ENCODE measurements around the gene TELO2.
A peak's percentile ranks its signal among the peaks of the same experiment; 100 is the strongest.
"Not testable (repeated sequence)": the region's sequence is repeated elsewhere in the genome, so short reads cannot be mapped to it uniquely, and the experiment has no call there.

Gene TELO2

GRCh38 chr16:1475552-1476114, 17.5 kb upstream of the TELO2 start:
- DNase-seq (ENCODE audit: low spot score), result no peak

GRCh38 chr16:1477033-1477432, 16.1 kb upstream of the TELO2 start:
- no peak for DNase-seq (ENCODE audit: low spot score)

- not testable (repeated sequence) for DNase-seq (ENCODE audit: low spot score)
These were observed 14.2 kb upstream of the TELO2 start for GRCh38 chr16:1478937-1479336.

GRCh38 chr16:1481906-1482835, 11.0 kb upstream of the TELO2 start:
- no peak for DNase-seq (ENCODE audit: low spot score)

- no peak for DNase-seq (ENCODE audit: low spot score)
These were observed 7.2 kb upstream of the TELO2 start for GRCh38 chr16:1485847-1486496.

GRCh38 chr16:1486551-1487390, 6.4 kb upstream of the TELO2 start:
- DNase-seq (ENCODE audit: low spot score), result no peak

GRCh38 chr16:1487395-1488053, 5.6 kb upstream of the TELO2 start:
- no peak for DNase-seq (ENCODE audit: low spot score)

GRCh38 chr16:1488054-1488601, 5.0 kb upstream of the TELO2 start:
- no peak for DNase-seq (ENCODE audit: low spot score)

GRCh38 chr16:1488619-1489018, 4.5 kb upstream of the TELO2 start, which contains the start of gene PTX4:
TSS of gene PTX4 (minus strand) at chr16:1488944. CDS start at chr16:1488909, 35 bp downstream.
- no peak for DNase-seq (ENCODE audit: low spot score)

- no peak for DNase-seq (ENCODE audit: low spot score)
These were observed 4.1 kb upstream of the TELO2 start for GRCh38 chr16:1489077-1489476.

- no peak for DNase-seq (ENCODE audit: low spot score)
These were observed 1.8 kb upstream of the TELO2 start for GRCh38 chr16:1491327-1491726.

GRCh38 chr16:1492082-1492922, 858 bp upstream of the TELO2 start:
- no peak for DNase-seq (ENCODE audit: low spot score)

GRCh38 chr16:1493746-1494094, 560 bp downstream of the TELO2 start:
- peak; percentile 58 for DNase-seq (ENCODE audit: low spot score)

GRCh38 chr16:1494129-1494640, 1.0 kb downstream of the TELO2 start:
- peak; percentile 94 for DNase-seq (ENCODE audit: low spot score)

GRCh38 chr16:1494711-1495110, 1.6 kb downstream of the TELO2 start:
- DNase-seq (ENCODE audit: low spot score), result peak; percentile 64

GRCh38 chr16:1495211-1495888, 2.2 kb downstream of the TELO2 start:
- no peak for DNase-seq (ENCODE audit: low spot score)

GRCh38 chr16:1495889-1496262, 2.7 kb downstream of the TELO2 start:
- DNase-seq (ENCODE audit: low spot score), result no peak

- no peak for DNase-seq (ENCODE audit: low spot score)
These were observed 3.3 kb downstream of the TELO2 start for GRCh38 chr16:1496464-1496863.

GRCh38 chr16:1497014-1497598, 3.9 kb downstream of the TELO2 start:
- no peak for DNase-seq (ENCODE audit: low spot score)

Data from AG08396 (cell line).